Urothelium cell line (cell line): ENCODE results near the gene ACTN2.

Experiments used
- DNase-seq: peaks from one replicate; pipeline ENCODE4 v3.0.0; 2011; ENCODE audit warnings: low spot score, mixed read lengths
- FAIRE-seq: peaks from 2 replicates; lab custom pipeline; 2011; peaks lifted over from hg19 to GRCh38; lab: Jason Lieb, UNC

Gene ACTN2

DNA sequence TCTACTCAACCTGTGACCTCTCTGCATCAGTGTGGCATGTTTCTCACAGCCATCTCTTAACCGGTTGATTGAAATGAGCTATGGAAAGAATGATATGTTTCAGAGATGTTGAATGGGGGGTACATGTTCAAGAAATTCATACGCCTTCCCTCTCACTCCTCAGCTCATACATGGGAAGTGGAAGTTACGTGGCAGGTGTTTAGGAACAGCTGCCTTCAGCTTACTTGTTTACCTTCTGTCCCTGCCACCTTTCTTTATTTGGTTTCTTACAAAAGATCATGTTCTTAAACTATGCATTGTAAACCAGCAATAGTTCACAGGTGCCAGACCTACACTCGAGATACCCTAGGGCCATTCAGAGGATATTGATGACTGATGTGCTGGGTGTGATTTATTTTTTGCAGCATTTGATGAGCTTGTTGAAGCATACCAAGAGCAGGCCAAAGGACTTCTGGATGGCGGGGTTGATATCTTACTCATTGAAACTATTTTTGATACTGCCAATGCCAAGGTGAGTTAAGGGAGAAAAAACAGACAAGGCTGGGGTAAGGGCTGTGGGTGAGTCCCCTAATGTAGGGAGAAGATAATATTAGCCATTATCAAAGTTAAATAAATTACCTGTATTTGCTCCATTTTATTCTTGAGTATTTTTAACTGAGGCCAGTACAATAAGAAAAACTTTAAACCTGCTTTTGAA is 126.2 kb downstream of the ACTN2 start:
- no peak for FAIRE-seq
- DNase-seq: no peak
